ENCODE results near the gene AMBP. TPM values are rescaled to one million over a fixed set of nuclear protein-coding genes. Genes with fewer than 3 reads are reported as not detected.

AMBP gene
- total RNA-seq, 1 donor from 2014 or later, result not detected

DNA sequence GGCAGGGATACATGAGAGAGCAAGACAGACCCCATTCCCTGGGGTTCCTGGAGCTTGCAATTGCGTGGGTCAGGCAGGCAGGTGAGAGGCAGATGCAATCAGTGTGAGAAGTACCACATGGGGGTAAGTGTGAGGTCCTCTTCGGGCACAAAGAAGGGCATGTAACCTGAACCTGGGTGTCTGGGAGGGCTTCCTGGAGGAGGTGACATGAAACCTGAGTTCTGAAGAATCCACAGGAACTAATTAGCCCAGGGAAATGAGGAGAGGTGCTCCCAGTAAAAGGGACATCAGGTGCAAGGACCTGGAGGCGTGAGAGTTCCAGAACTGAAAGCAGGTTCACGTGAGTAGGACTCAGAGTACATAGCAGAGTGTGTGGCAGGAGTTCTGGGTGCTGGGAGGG, 2.5 kb downstream of the AMBP start:
- TF ChIP-seq, protein P1, sequence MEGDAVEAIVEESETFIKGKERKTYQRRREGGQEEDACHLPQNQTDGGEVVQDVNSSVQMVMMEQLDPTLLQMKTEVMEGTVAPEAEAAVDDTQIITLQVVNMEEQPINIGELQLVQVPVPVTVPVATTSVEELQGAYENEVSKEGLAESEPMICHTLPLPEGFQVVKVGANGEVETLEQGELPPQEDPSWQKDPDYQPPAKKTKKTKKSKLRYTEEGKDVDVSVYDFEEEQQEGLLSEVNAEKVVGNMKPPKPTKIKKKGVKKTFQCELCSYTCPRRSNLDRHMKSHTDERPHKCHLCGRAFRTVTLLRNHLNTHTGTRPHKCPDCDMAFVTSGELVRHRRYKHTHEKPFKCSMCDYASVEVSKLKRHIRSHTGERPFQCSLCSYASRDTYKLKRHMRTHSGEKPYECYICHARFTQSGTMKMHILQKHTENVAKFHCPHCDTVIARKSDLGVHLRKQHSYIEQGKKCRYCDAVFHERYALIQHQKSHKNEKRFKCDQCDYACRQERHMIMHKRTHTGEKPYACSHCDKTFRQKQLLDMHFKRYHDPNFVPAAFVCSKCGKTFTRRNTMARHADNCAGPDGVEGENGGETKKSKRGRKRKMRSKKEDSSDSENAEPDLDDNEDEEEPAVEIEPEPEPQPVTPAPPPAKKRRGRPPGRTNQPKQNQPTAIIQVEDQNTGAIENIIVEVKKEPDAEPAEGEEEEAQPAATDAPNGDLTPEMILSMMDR (IDR thresholded peaks at IDR 0.05; ENCODE audit: insufficient read depth, low read length, poor library complexity, severe bottlenecking), result no peak
- DNase-seq (ENCODE audit: low read depth), result no peak
- H3K4me3 ChIP-seq (ENCODE audit: low read depth, low read length), result no peak overlapping the region
- H3K27me3 ChIP-seq (ENCODE audit: control insufficient read depth, insufficient read depth, low read length), result peaks cover 12% of the 10 kb centered on the region
- H3K36me3 ChIP-seq (ENCODE audit: control insufficient read depth, insufficient read depth, low read length), result no peaks in the 10 kb centered on the region

DNA sequence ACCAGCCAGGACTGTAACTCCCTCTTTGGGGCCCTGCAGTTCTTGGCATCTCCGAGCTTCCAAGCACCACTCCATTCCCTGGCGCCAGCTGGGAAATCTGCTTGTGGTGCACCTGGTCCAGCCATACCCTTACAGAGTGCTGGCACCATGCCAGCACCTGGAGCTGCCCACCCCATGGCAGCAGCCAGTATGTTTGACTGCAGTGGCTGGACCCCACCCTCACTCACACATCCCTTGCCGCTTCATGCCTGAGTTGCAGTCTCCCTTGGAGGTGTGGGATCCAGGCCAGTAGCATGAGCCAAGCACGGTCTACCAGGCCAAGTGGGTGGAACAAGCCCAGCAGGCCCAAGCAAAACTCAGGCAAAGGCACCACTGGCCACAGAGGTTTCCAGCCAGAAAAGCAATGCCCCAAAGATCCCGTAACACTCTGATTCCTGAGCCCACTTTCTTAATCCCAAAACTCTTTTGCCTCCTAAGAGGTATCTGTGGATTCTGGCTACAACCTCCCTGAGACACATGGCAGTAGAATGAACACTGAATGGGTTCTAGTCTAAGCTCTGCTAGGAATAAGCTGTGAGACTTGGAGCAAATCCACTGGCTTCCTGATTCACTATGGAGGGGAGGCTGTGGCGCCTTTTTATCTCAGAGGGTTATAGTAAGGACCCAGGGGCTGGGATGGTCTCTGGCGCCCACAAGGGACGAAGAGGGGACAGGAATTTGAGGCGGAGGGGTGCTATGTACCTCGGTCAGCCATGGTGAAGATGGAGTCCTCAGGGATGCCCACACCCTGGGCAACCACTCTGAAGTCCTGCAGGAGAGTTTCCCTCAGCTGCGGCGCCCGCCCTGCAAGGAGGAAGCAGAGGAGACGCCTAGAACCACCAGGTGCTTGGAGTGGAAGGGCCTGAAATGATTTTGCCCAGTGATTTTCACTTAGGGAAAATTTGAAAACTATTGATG, 5.6 kb downstream of the AMBP start:
- H3K36me3 ChIP-seq (ENCODE audit: control insufficient read depth, insufficient read depth, low read length), result no peaks in the 10 kb centered on the region
- TF ChIP-seq, protein P1 (IDR thresholded peaks at IDR 0.05; ENCODE audit: insufficient read depth, low read length, poor library complexity, severe bottlenecking), result no peak
- H3K4me3 ChIP-seq (ENCODE audit: low read depth, low read length), result no peak overlapping the region
- peaks cover 12% of the 10 kb centered on the region for H3K27me3 ChIP-seq (ENCODE audit: control insufficient read depth, insufficient read depth, low read length)
- DNase-seq (ENCODE audit: low read depth), result no peak

DNA sequence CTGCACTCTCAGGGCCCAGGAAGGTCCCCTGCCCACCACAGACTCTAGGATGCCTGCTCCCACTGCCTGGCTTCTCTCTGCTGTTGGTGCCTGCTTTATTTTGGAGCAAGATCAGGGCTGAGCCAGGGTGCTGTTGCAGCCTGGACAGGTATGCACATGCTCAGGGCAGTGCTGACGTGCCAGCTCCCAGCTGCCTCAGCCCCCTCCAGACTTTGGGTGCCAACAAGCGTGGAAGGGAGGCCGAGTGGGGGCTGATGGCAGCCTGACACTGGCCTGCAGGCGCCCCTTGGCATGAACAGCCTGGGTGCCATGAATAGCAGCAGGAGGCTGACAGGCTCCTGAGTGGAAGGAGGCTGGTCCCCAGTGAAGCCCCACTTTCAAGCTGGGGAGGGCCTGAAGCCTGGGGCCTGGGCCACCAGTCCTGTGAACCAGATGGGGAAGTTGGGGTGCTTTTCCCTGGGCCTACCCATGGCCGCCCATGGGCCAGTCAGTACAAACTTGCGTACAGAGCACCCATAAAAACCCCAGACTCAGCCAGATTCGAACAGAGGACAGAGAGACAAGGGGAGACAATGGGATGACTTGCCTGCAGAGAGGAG, 6.8 kb downstream of the AMBP start:
- TF ChIP-seq, protein P1 (IDR thresholded peaks at IDR 0.05; ENCODE audit: insufficient read depth, low read length, poor library complexity, severe bottlenecking), result no peak
- H3K36me3 ChIP-seq (ENCODE audit: control insufficient read depth, insufficient read depth, low read length), result no peaks in the 10 kb centered on the region
- no peak overlapping the region for H3K4me3 ChIP-seq (ENCODE audit: low read depth, low read length)
- DNase-seq (ENCODE audit: low read depth), result no peak
- peaks cover 9% of the 10 kb centered on the region for H3K27me3 ChIP-seq (ENCODE audit: control insufficient read depth, insufficient read depth, low read length)

DNA sequence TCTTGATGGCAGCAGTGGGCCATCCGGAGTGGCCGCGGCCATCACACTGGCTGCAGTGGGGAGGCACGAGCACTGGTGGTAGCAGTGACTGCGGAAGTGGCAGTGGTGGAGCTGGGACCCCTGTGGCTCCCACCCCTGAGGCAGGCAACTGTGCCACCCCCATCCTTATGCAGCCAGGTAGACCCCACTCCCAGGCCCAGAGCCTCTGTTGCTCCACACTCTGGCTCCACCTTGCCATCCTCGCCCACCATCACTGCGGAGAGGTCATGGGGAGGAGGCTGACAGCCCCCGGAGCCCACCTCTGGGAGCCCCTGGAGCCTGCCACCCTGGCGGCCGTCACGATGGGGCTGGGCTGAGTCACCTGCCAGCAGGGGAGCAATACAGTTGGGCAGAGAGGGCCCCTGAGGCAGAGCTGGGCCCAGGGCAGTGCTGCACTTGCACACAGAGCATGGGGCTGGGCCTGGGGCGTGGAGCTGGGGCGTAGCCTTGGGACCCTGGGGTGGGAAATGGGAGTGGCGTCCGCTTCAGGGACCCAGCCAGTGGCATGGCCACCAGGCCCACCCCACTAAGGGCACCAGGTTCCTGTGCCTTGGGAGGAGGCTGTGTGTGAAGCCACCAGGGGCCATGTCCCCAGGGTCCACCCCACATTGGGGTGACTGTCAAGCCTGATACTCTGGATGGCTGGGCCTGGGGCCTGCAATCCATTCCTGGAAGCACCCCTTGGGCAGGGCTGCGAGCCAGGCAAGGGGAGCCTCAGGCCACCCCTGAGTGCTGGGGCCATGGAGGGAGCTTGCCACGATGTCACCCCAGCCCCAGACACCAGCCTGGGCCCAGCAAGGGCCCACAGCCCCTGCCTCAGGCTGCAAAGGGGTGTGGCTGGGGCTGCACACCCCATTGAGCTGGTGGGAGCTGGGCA, 7.7 kb downstream of the AMBP start:
- Histone ChIP-seq H3K36me3 (ENCODE audit: control insufficient read depth, insufficient read depth, low read length) (no peaks in the 10 kb centered on the region), H3K4me3 (ENCODE audit: low read depth, low read length) (no peak overlapping the region), H3K27me3 (ENCODE audit: control insufficient read depth, insufficient read depth, low read length) (peaks cover 2% of the 10 kb centered on the region)
- TF ChIP-seq, protein P1 (IDR thresholded peaks at IDR 0.05; ENCODE audit: insufficient read depth, low read length, poor library complexity, severe bottlenecking), result no peak
- no peak for DNase-seq (ENCODE audit: low read depth)

DNA sequence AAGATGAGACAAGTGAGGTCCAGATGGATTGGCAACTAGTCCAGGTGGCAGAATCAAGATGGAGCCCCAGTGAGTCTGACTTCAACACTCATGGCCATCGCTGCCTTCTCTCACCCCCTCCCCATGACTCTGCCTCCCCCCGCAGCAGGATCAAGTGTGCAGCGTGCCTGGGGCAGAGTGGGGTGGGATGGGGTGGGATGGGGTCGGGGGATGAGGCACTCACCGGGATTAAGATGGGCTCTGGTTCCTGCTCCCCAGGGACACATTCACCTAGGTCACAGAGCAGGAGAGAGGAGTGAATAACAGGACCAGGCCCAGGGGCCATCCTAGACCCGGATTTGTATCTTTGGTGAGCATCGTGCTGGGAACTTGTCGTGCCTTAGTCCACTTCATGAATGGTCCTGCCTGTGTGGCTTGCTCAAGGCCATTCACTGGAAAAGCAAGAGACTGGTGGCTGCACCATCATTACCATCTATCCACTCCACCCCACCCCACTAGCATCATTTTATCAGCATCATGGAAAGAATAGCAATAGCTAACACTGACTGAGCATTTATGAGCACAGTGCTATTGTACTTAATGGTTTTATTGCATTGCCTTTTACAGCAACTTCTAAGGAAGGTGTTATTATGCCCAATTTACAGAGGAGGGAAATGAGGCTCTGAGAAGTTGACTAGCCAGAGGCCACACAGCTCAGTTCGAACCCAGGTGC, 8.5 kb downstream of the AMBP start:
- TF ChIP-seq, protein P1 (IDR thresholded peaks at IDR 0.05; ENCODE audit: insufficient read depth, low read length, poor library complexity, severe bottlenecking), result no peak
- Histone ChIP-seq H3K36me3 (ENCODE audit: control insufficient read depth, insufficient read depth, low read length) (no peaks in the 10 kb centered on the region), H3K4me3 (ENCODE audit: low read depth, low read length) (no peak overlapping the region), H3K27me3 (ENCODE audit: control insufficient read depth, insufficient read depth, low read length) (peaks cover under 1% of the 10 kb centered on the region)
- DNase-seq (ENCODE audit: low read depth), result no peak
